K562 (cell line): ENCODE data around the gene SBDS. TPM values are rescaled to one million over a fixed set of nuclear protein-coding genes. Genes with fewer than 3 reads are reported as not detected.
"Not testable (repeated sequence)": the region's sequence is repeated elsewhere in the genome, so short reads cannot be mapped to it uniquely, and the experiment has no call there.

Experiments used
- ATAC-seq: fragments of 200-7000 bp; cut with Tn5 transposase; 3 replicates; pipeline ENCODE4 v1.9.1; 2020; ENCODE audit warnings: moderate library complexity
- BruUV-seq: library from RNA; stranded (reverse); fragments of 400-500 nt; replicated peaks from 2 replicates; lab custom pipeline; 2021; lab: Mats Ljungman, UMichigan
- CTCF ChIA-PET: fragments of 300-600 bp; formaldehyde crosslinking; extraction: SDS; loops from one replicate; lab custom pipeline; 2021; ENCODE audit warnings: low intra/inter-chr PET ratio; lab: Yijun Ruan, JAX
- POLR2A ChIA-PET: fragments of 300-600, 350-650 bp; sonication (Branson Sonifier 250); formaldehyde crosslinking; extraction: SDS; loops from one replicate; lab custom pipeline; 2021; ENCODE audit warnings: antibody characterized with exemption, inconsistent platforms; lab: Yijun Ruan, JAX
- DNase-seq, 4 experiments: peaks; one replicate each; pipeline versions ENCODE4 v3.0.0 to v3.0.0-alpha.2; 2011 to 2018; ENCODE audit warnings: low spot score in 3 of 4, mixed read lengths in 3 of 4; ENCODE audit errors: extremely low read depth in 1 of 4
- FAIRE-seq: peaks from 2 replicates; lab custom pipeline; 2011; peaks lifted over from hg19 to GRCh38; lab: Jason Lieb, UNC
- H2AFZ ChIP-seq: 2 replicates; pipeline ENCODE4 v1.6.0; 2011; ENCODE audit warnings: low read depth, low read length, control low read depth, inconsistent platforms
- H3K27ac ChIP-seq: fragments of 200-600 bp; 3 replicates; pipeline ENCODE4 v1.8.0; 2011; ENCODE audit warnings: low read depth, mild to moderate bottlenecking, control low read depth, inconsistent platforms, low read length, moderate library complexity, mixed read lengths; ENCODE audit errors: extremely low read depth
- H3K27me3 ChIP-seq, 2 experiments: fragments of 300-600 bp in 1 of 2; 2 replicates in 1 of 2; 3 replicates in 1 of 2; pipeline versions ENCODE4 v1.6.0 to v1.8.0; 2011; ENCODE audit warnings: inconsistent platforms in 2 of 2, low read length in 2 of 2, mild to moderate bottlenecking in 1 of 2, mixed read lengths in 1 of 2, moderate library complexity in 1 of 2; ENCODE audit not compliant: control insufficient read depth in 2 of 2, insufficient read depth in 2 of 2
- H3K36me3 ChIP-seq: fragments of 300-600 bp; 3 replicates; pipeline ENCODE4 v1.8.0; 2011; ENCODE audit warnings: mild to moderate bottlenecking, low read length, inconsistent platforms; ENCODE audit not compliant: control insufficient read depth, insufficient read depth
- H3K4me1 ChIP-seq, 2 experiments: fragments of 200-600 bp in 1 of 2; replicated peaks in 1 of 2; 2 replicates in 1 of 2; 3 replicates in 1 of 2; pipeline versions ENCODE4 v1.5.1 to v1.8.0; 2011; ENCODE audit warnings: inconsistent platforms in 2 of 2, low read length in 2 of 2, mild to moderate bottlenecking in 1 of 2, mixed read lengths in 1 of 2, moderate library complexity in 1 of 2; ENCODE audit not compliant: control insufficient read depth in 2 of 2, insufficient read depth in 2 of 2
- H3K4me2 ChIP-seq: 2 replicates; pipeline ENCODE4 v1.6.1; 2011; ENCODE audit warnings: low read length, control low read depth, inconsistent platforms, mixed read lengths; ENCODE audit not compliant: insufficient read depth
- H3K4me3 ChIP-seq: fragments of 200-600 bp; sonication (generic), shearing (Covaris generic); 2 replicates; pipeline ENCODE4 v1.5.1; 2016; ENCODE audit warnings: control low read depth, inconsistent platforms
- H3K79me2 ChIP-seq: fragments of 200-600 bp; 3 replicates; pipeline ENCODE4 v1.8.0; 2011; ENCODE audit warnings: low read length, inconsistent platforms; ENCODE audit not compliant: control insufficient read depth, insufficient read depth
- H3K9ac ChIP-seq, 2 experiments: 2 replicates each; pipeline versions ENCODE4 v1.6.0 to v1.6.1; 2011; ENCODE audit warnings: low read depth in 2 of 2, low read length in 2 of 2, control low read depth in 1 of 2, inconsistent platforms in 1 of 2, mild to moderate bottlenecking in 1 of 2, mixed read lengths in 1 of 2; ENCODE audit not compliant: insufficient read depth in 1 of 2
- H3K9me1 ChIP-seq: one replicate; pipeline ENCODE4 v1.6.0; 2011; ENCODE audit warnings: inconsistent platforms, mild to moderate bottlenecking, low read length, moderate library complexity; ENCODE audit not compliant: control insufficient read depth, insufficient read depth
- H3K9me3 ChIP-seq: replicated peaks from 2 replicates; pipeline ENCODE4 v1.5.1; 2011; ENCODE audit warnings: low read depth, low read length, inconsistent platforms; ENCODE audit not compliant: control insufficient read depth, insufficient read depth
- H4K20me1 ChIP-seq: replicated peaks from 2 replicates; pipeline ENCODE4 v1.6.1; 2011; ENCODE audit warnings: low read length, inconsistent platforms, mixed read lengths; ENCODE audit not compliant: control insufficient read depth, insufficient read depth
- GTF2E2 ChIP-seq: fragments of 200-800 bp; sonication (Bioruptor generic); IDR thresholded peaks from 2 replicates; pipeline ENCODE4 v1.6.1; 2016; ENCODE audit warnings: missing genetic modification characterization, missing compliant biosample characterization
- WGBS: fragments of 100-300 bp; shearing (Covaris generic); methylation state at CpG from one replicate; pipeline ENCODE4 v1.1.6; 2016; ENCODE audit warnings: low coverage, mixed read lengths; ENCODE audit not compliant: insufficient coverage; ENCODE audit errors: missing lambda C conversion rate; 5-methylcytosine and 5-hydroxymethylcytosine counted together
- in situ Hi-C: fragments of 300-500 bp; cut with MboI; formaldehyde crosslinking; loops from 4 replicates; pipeline ENCODE4 v1.15.0; 2018; ENCODE audit warnings: inconsistent platforms, mixed read lengths
- intact Hi-C: fragments of 100-400 bp; cut with micrococcal nuclease; formaldehyde crosslinking; loops from 2 replicates; pipeline ENCODE4 v1.14.2; 2022
- polyA plus RNA-seq, 8 experiments: library from polyadenylated mRNA; depleted of rRNA in 4 of 8; stranded (reverse) in 5 of 8; unstranded in 3 of 8; fragments of >200 nt; fragmentation: Nextera tagmentation in 2 of 8; fragmentation: Illumina TruSeq in 1 of 8; extraction: Ambion mirVana in 2 of 8; extraction: Trizol in 1 of 8; gene quantifications; 2 replicates each; pipeline versions ENCODE4 v1.2.1 to v1.2.3, GENCODE V29; 2011 to 2014; ENCODE audit warnings: inconsistent platforms in 1 of 8, missing spikeins in 1 of 8
- total RNA-seq, 7 experiments: library from RNA; depleted of rRNA in 6 of 7; stranded (reverse); fragments of >200 nt in 6 of 7; fragmentation: Illumina TruSeq in 2 of 7; extraction: Trizol in 2 of 7; gene quantifications; 2 replicates each; pipeline versions ENCODE4 v1.2.1 to v1.2.3, GENCODE V29; 2011 to 2021; ENCODE audit warnings: low replicate concordance in 1 of 7

Gene SBDS
- total and polyA plus RNA-seq, 9 of the 15 experiments (the other 6 are each of a cell fraction or from before 2014, with no cell fraction given), result 105 to 174 (median 117) TPM

DNA sequence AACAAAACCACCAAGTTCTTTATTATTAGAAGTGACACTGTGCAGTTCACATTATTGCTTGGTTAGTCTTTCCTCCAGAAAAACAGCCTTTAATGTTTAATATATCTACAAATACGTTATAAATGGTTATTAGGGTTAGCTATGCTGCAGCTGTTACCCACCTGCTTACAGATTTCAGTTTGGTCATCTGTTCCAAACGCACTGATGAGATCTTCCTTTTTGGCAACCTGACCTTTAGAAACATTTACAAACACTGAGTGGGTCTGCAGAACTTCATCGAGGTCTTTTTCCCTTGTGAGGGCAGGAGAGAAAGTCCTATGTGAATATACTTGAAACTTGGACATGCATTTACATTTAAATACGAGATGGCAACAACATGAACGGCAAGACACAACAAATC lies 1.3 kb downstream of the SBDS start:
- H3K27me3 ChIP-seq, DNase-seq, H4K20me1 ChIP-seq, CTCF ChIA-PET, in situ Hi-C loops, H3K9me3 ChIP-seq, intact Hi-C loops, H3K9me1 ChIP-seq, FAIRE-seq, POLR2A ChIA-PET, H2AFZ ChIP-seq, ATAC-seq, H3K4me1 ChIP-seq, BruUV-seq: not testable (repeated sequence)
- Histone ChIP-seq H3K4me2 (peak overlapping the region; percentile 95), H3K79me2 (peaks cover 44% of the 10 kb centered on the region), H3K27ac (0 out of 3 replicates have a peak overlapping the region, but pooled peaks have one; percentile 96), H3K4me3 (peak overlapping the region; percentile 80), H3K36me3 (peaks cover 44% of the 10 kb centered on the region), H3K9ac (peak overlapping the region; percentile 95 to 96)
- TF ChIP-seq GTF2E2 (tag), result peak; percentile 3; the same call in 1 of the 2 replicates
- WGBS, result 33% methylated on average over 3 of the region's 5 CpGs

- in situ Hi-C loops, H4K20me1 ChIP-seq, ATAC-seq, H3K27me3 ChIP-seq, FAIRE-seq, H3K27ac ChIP-seq, BruUV-seq, H3K4me3 ChIP-seq, H3K9me1 ChIP-seq, H3K4me2 ChIP-seq, H3K9me3 ChIP-seq, H3K4me1 ChIP-seq, DNase-seq, H3K9ac ChIP-seq, H2AFZ ChIP-seq, intact Hi-C loops, CTCF ChIA-PET: not testable (repeated sequence)
- POLR2A ChIA-PET, result interaction anchor here (0.7 to 1.8 kb wide), 2 partner anchors 13 to 36 kb away, joined by 3 to 8 read pairs; no protein-coding TSS in a partner anchor
- peaks cover 19% of the 10 kb centered on the region for H3K79me2 ChIP-seq
- H3K36me3 ChIP-seq, result peaks cover 62% of the 10 kb centered on the region
- WGBS, result 83% methylated on average over 1 of the region's 3 CpGs
Measured at GRCh38 chr7:66989552-66989951, 5.8 kb downstream of the SBDS start.
